HepG2 (cell line): ENCODE results near the gene ZFPL1. TPM values are rescaled to one million over a fixed set of nuclear protein-coding genes. Genes with fewer than 3 reads are reported as not detected.

Source experiments
- ARHGAP35 ChIP-seq: sonication (generic); formaldehyde crosslinking; IDR thresholded peaks from 2 replicates; pipeline ENCODE4 v1.9.0; 2022; ENCODE audit warnings: mild to moderate bottlenecking, inconsistent platforms, moderate library complexity, missing genetic modification reagents, borderline replicate concordance
- ARNT2 ChIP-seq: sonication (generic); formaldehyde crosslinking; IDR thresholded peaks from 2 replicates; pipeline ENCODE4 v1.8.0; 2022; ENCODE audit warnings: mild to moderate bottlenecking, low read depth, missing genetic modification reagents, moderate library complexity
- BATF2 ChIP-seq: sonication (generic); formaldehyde crosslinking; IDR thresholded peaks from 2 replicates; pipeline ENCODE4 v1.8.0; 2022; ENCODE audit warnings: mild to moderate bottlenecking, missing genetic modification reagents, moderate library complexity
- HIVEP1 ChIP-seq: sonication (generic); formaldehyde crosslinking; IDR thresholded peaks from 2 replicates; pipeline ENCODE4 v1.4.0; 2020; ENCODE audit warnings: mild to moderate bottlenecking, missing genetic modification reagents
- HNRNPLL ChIP-seq: fragments of 200-400 bp; formaldehyde crosslinking; IDR thresholded peaks from 2 replicates; pipeline ENCODE4 v1.6.1; 2017; ENCODE audit warnings: mild to moderate bottlenecking, low read depth, low read length; ENCODE audit not compliant: poor library complexity, severe bottlenecking
- HOXA7 ChIP-seq: sonication (generic); formaldehyde crosslinking; IDR thresholded peaks from 2 replicates; pipeline ENCODE4 v1.8.1; 2022; ENCODE audit warnings: mild to moderate bottlenecking, missing genetic modification reagents, moderate library complexity
- IKZF1 ChIP-seq: fragments of 450-650 bp; IDR thresholded peaks from 2 replicates; pipeline ENCODE4 v1.7.1; 2016
- MAF1 ChIP-seq: sonication (generic); formaldehyde crosslinking; IDR thresholded peaks from 2 replicates; pipeline ENCODE4 v1.5.0; 2020; ENCODE audit warnings: missing genetic modification reagents, borderline replicate concordance
- MLXIP ChIP-seq: sonication (generic); formaldehyde crosslinking; IDR thresholded peaks from 2 replicates; pipeline ENCODE4 v1.9.0; 2021; ENCODE audit warnings: missing genetic modification reagents, borderline replicate concordance
- MYPOP ChIP-seq: sonication (generic); formaldehyde crosslinking; IDR thresholded peaks from 2 replicates; pipeline ENCODE4 v1.8.1; 2023; ENCODE audit warnings: mild to moderate bottlenecking, moderate library complexity, missing genetic modification reagents
- MZF1 ChIP-seq: sonication (generic); formaldehyde crosslinking; IDR thresholded peaks from 2 replicates; pipeline ENCODE4 v1.8.1; 2023; ENCODE audit warnings: mild to moderate bottlenecking, missing genetic modification reagents, borderline replicate concordance
- PAF1 ChIP-seq: IDR thresholded peaks from 2 replicates; pipeline ENCODE4 v1.6.1; 2016; ENCODE audit warnings: missing genetic modification reagents, missing compliant biosample characterization
- RBFOX2 ChIP-seq: fragments of 200-400 bp; formaldehyde crosslinking; IDR thresholded peaks from 2 replicates; pipeline ENCODE4 v1.6.1; 2017; ENCODE audit warnings: low read depth, mild to moderate bottlenecking, low read length
- THRA ChIP-seq: sonication (generic); formaldehyde crosslinking; IDR thresholded peaks from 2 replicates; pipeline ENCODE4 v1.4.0; 2020; ENCODE audit warnings: missing genetic modification reagents, borderline replicate concordance
- ZNF546 ChIP-seq: sonication (generic); formaldehyde crosslinking; conservative IDR thresholded peaks from 2 replicates; pipeline ENCODE4 v1.8.1; 2023; ENCODE audit warnings: mild to moderate bottlenecking, missing genetic modification reagents
- ZNF549 ChIP-seq: sonication (generic); formaldehyde crosslinking; IDR thresholded peaks from 2 replicates; pipeline ENCODE4 v1.5.0; 2020; ENCODE audit warnings: missing genetic modification reagents
- ZNF841 ChIP-seq: sonication (generic); formaldehyde crosslinking; IDR thresholded peaks from 2 replicates; pipeline ENCODE4 v1.8.1; 2023; ENCODE audit warnings: missing genetic modification reagents, borderline replicate concordance
- polyA plus RNA-seq, 8 experiments: library from polyadenylated mRNA; depleted of rRNA in 3 of 8; stranded (reverse) in 7 of 8; unstranded in 1 of 8; fragments of >200 nt; fragmentation: Illumina TruSeq in 4 of 8; extraction: Trizol in 4 of 8; gene quantifications; 2 replicates each; pipeline versions ENCODE4 v1.2.1 to v1.2.3, GENCODE V29; 2011 to 2016; ENCODE audit warnings: low read depth in 4 of 8, missing spikeins in 1 of 8, mixed read lengths in 1 of 8; ENCODE audit not compliant: insufficient read depth in 1 of 8
- total RNA-seq, 5 experiments: library from RNA; depleted of rRNA; stranded (reverse); fragments of >200 nt; fragmentation: Illumina TruSeq; extraction: Trizol; gene quantifications; 2 replicates each; pipeline ENCODE4 v1.2.3, GENCODE V29; 2016; ENCODE audit warnings: low read depth in 1 of 5
- TF ChIP-seq, protein P1 (sequence below): sonication (generic); formaldehyde crosslinking; IDR thresholded peaks from 2 replicates; pipeline ENCODE4 v1.4.0; 2020; ENCODE audit warnings: missing genetic modification reagents, mild to moderate bottlenecking, borderline replicate concordance

ZFPL1 gene
- total and polyA plus RNA-seq, 2 of the 13 experiments (the other 11 are each of a cell fraction or from before 2014, with no cell fraction given): 32.2 to 56.0 TPM

DNA sequence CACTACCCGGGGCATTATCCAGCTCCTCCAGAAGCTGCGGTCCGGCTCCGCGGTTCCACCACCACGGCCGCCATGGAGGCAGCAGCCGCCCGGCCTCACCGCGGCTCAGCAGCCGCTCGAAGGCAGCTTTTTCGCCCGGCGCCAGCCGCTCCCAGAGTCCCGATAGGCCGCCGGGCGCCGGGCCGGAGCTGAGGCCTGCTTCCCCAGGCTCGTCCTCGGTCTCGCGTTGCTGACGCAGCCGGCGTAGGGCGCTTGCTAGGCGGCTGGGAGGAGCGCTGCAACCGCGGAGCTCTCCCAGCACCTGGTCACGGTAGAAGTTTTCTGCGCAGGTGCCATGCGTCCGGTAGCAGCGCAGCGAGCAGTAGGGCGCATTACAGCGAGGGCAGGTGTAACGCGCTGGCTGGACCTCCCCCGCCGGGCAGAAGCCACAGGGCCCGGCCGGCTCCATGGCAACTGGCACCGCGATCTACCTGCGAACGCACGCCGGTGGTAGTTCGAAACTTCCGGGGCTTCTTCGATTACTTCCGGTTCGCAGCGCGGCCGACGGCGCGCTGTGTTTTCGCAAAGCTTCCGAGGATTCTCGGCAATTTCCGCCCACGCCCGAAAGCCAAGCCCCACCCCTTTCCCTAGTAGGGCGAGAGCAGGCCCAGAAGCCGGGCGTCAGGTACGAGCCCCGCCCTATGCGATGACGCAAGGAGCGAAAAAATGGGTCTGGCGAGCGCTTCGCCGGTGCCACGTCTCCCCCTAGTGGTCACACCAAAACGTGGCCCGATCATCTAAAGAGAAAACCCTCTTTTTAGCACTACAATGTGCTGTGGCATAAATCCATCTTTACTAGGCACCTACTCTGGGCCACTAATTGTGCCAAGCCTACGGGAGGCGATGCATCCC, 33.4 kb downstream of the ZFPL1 start, which contains the start of gene ZNHIT2 (continued):
- TF ChIP-seq MYPOP (CRISPR knock-in tag) (peak; percentile 84), ZNF546 (CRISPR knock-in tag) (no peak), MAF1 (peak; percentile 33; the same call in 1 of the 2 replicates), ARHGAP35 (no peak), MLXIP (CRISPR knock-in tag) (no peak), MZF1 (CRISPR knock-in tag) (no peak), THRA (CRISPR knock-in tag) (peak; percentile 26; the same call in 1 of the 2 replicates), RBFOX2 (peak; percentile 94), ZNF841 (CRISPR knock-in tag) (no peak), IKZF1 (no peak), ZNF549 (no peak), HNRNPLL (peak; percentile 89), HOXA7 (CRISPR knock-in tag) (no peak), ARNT2 (no peak; the same call in none of the 2 replicates), HIVEP1 (CRISPR knock-in tag) (no peak), PAF1 (CRISPR knock-in tag) (0 out of 2 replicates have a peak, but pooled peaks have one; percentile 40), BATF2 (CRISPR knock-in tag) (no peak)
- TF ChIP-seq, protein P1, sequence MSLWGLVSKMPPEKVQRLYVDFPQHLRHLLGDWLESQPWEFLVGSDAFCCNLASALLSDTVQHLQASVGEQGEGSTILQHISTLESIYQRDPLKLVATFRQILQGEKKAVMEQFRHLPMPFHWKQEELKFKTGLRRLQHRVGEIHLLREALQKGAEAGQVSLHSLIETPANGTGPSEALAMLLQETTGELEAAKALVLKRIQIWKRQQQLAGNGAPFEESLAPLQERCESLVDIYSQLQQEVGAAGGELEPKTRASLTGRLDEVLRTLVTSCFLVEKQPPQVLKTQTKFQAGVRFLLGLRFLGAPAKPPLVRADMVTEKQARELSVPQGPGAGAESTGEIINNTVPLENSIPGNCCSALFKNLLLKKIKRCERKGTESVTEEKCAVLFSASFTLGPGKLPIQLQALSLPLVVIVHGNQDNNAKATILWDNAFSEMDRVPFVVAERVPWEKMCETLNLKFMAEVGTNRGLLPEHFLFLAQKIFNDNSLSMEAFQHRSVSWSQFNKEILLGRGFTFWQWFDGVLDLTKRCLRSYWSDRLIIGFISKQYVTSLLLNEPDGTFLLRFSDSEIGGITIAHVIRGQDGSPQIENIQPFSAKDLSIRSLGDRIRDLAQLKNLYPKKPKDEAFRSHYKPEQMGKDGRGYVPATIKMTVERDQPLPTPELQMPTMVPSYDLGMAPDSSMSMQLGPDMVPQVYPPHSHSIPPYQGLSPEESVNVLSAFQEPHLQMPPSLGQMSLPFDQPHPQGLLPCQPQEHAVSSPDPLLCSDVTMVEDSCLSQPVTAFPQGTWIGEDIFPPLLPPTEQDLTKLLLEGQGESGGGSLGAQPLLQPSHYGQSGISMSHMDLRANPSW (CRISPR knock-in tag): no peak
